Activated T-helper 1 cell treated with anti-CD3 and anti-CD28 coated beads, Interleukin-2, amount 50 U/mL, for 16 hours (primary cell): ENCODE measurements around the gene TCHHL1.

Experiments
- DNase-seq, 2 donors: peaks; one replicate each; pipeline ENCODE4 v3.0.0-alpha.2; 2020; ENCODE audit warnings: low read depth in 1 of 2, low spot score in 1 of 2

The TCHHL1 gene

DNA sequence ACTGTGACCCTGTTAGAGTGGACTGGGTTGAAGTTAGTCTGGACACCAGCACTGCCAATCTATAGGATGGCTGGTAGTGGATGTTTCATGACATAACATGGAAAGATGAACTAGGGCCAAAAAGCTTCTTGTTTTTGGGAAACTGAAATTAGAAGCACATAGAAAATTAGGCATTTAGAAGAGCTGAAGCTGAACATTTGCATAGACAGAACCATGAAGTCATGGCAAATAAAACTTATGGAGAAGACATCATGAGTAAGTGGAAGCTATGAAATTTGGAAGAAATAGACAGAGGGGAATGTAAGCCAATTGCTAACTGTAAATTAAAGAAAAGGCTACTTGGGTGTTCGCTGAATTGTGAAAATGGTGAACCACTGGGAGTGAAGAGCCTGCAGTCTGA lies 49.4 kb downstream of the TCHHL1 start:
- no peak for DNase-seq

DNA sequence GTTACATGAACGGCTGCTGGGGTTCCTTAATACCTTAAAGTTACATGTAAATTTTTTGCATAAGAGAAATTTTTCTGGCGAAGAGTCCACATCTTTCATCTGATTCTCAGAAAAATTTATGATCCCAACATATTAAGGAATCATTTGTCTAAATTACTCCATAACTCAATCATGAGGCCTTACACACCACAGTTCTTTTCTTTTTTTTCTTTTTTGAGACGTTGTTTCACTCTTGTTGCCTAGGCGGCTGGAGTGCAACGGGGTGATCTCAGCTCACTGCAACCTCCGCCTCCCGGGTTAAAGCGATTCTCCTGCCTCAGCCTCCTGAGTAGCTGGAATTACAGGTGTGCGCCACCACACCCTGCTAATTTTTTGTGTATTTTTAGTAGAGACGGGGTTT lies 50.0 kb downstream of the TCHHL1 start:
- DNase-seq, result no peak

DNA sequence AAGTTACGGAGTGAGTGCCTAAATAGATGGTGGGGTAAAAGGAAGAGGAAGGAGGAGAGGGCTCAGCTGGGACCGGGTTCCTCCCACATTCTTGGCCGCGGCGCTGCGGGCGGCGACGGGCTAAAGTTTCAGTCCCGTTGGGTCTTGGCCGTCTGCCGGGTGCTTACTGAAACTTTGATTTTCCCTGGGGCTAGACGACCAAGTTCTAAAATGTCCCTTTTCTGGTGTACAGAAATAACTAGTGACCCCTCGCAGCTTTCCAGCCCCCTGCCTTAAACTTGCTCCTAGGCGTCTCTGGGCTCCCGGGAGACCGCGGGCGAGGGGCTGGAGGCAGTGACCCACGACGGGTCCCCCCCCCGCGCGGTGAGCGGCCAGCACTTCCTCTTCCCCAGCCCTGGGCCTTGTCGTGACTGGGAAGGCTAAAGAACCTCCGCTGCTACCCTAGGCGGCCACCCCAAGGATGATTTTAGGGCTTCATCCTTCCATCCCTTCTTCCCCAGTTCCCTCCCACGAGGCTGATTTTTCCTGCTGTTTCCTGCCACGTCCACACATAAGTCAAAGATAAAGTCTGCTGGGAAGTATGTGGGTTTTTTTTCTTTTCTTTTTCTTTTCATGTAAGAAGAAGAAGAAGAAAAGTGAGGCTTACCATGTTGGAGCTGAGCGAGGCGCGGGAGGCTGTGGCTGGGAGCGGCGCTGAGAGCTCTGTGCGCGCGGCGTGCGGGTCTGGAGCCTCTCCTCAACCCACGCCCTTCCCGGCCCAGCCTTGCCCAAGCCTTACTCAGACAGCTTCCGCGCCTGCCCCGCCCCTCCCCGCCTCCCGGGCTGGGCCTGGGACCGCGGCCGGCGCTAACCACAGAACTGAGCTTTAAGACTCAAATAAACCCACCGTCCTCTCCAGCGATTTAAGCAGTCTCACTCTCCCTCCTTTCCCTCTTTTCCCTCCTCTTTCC lies 52.3 kb downstream of the TCHHL1 start, which contains the start of gene S100A11:
TSS of gene S100A11 (minus strand) at position 738 of the 950 bp plus-strand sequence. CDS start at position 649, 89 bp downstream.
- peak; percentile 44 to 57 for DNase-seq

DNA sequence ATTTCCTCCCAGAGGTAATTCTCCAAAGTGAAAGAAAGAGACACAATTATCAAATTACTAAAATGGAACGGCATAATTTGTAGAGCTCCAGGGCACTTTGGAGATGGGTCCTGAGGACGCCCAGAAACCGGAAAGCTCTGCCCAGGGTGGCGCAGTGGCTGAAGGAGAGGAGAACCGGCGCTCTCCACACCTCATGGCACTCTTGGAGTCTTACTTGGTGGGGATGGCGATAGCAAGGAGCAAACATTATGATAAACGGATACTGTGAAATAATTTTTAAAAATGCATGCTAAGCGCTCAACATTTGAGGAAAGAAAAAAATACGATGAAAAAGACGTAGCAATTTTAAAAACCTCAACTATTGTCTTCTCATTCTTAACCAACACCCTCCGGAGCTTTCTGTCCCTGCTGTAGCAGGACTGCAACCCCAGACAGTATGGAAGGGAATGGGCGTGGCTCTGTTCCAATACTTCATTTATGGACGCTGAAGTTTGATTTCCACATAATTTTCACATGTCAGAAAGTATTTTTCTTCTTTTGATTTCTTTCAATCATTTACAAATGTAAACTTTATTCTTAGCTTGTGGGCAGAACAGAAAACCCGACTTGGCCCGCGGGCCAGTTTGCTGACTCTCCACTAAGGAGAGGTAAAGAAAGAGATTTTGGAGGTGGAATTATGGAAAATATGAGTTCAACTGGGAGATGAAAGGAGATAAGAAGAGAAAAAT lies 53.2 kb downstream of the TCHHL1 start:
- no peak for DNase-seq

DNA sequence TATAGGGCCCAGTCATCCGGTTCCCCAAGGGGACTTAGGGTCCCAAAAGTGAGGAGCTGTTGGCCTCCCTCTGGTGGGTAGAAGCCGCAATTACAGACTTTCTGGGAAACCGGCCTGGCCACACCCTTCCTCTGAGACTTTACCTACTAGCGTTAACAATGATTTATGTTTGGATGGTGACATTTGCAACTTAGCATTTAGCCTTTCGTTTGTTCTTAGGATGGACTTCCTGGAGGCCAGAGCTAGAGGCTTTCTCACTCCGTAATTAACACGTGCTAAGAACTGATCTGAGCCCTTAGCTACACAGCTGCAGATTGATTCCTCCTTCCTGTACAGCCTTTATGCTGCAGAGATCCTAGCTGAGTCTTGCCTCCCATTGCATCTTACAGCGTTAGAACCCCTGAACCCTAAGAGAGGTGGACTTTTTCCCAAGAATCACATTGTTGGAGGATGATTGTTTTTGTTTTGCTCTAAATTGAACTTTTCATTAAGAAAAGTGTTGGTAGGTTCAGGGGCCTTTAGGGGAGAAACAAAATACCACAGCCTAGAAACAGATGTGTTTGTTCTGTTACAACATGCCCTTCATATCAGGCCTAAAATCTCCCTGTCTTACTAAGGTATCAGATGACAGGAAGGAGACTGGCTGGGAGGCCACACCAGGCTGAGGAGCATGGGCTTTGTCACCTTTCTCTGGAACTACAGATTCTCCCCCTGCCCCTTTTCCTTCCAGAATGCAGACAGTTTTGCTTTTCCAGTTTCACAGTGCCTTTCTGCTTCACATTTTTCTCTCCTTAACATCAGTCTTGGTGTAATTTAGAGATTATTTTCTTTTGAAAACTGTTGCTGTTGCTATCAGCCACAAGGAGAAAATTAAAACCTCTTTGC lies 54.0 kb downstream of the TCHHL1 start:
- DNase-seq, result peak in 1 of 2 donors; percentile 46

DNA sequence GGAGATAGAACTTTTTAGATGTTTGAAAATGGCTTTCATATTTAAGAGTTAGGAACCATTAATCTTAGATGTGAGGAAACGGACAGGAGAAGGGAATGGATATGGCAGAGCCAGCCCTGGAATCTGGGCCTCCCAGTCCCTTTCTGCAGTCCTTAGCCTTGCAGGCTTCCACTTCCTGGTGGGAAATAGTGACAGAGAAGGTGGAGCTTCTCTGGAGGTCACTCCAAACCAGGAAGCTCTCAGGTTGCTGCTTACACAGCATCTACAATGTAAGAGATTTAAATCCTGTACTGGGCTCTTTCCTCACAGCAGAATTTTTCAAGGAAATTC lies 54.6 kb downstream of the TCHHL1 start:
- no peak for DNase-seq
